SK-N-SH (cell line): ENCODE measurements around the gene PRIM2.

Experiments used
- GABPA ChIP-seq: IDR thresholded peaks from 2 replicates; pipeline ENCODE4 v1.4.0; 2012; ENCODE audit warnings: low read depth, mild to moderate bottlenecking
- MAX ChIP-seq: IDR thresholded peaks from 2 replicates; pipeline ENCODE4 v1.4.0; 2012; ENCODE audit warnings: low read depth
- MXI1 ChIP-seq: IDR thresholded peaks from 2 replicates; pipeline ENCODE4 v1.6.1; 2012; ENCODE audit warnings: mild to moderate bottlenecking, low read depth, low read length, improper control_type of control experiment
- NRF1 ChIP-seq: IDR thresholded peaks from 2 replicates; pipeline ENCODE4 v1.6.1; 2012; ENCODE audit warnings: low read depth, mild to moderate bottlenecking, low read length
- PBX3 ChIP-seq: IDR thresholded peaks from 2 replicates; pipeline ENCODE4; 2012
- POLR2AphosphoS5 ChIP-seq: IDR thresholded peaks from 2 replicates; pipeline ENCODE4 v1.6.1; 2012; ENCODE audit warnings: low read depth, low read length
- SIN3A ChIP-seq: IDR thresholded peaks from 2 replicates; pipeline ENCODE4 v1.6.1; 2012; ENCODE audit warnings: low read depth, mild to moderate bottlenecking, low read length, moderate library complexity, borderline replicate concordance
- SMC3 ChIP-seq: IDR thresholded peaks from 2 replicates; pipeline ENCODE4 v1.6.1; 2012; ENCODE audit warnings: low read depth, low read length, improper control_type of control experiment
- USF2 ChIP-seq: fragments of 150-350 bp; IDR thresholded peaks from 2 replicates; pipeline ENCODE4 v1.6.1; 2017; ENCODE audit warnings: antibody characterized with exemption, low read length, low read depth, borderline replicate concordance
- YY1 ChIP-seq: IDR thresholded peaks from 2 replicates; pipeline ENCODE4 v1.4.0; 2012; ENCODE audit warnings: low read depth, mild to moderate bottlenecking
- ZBTB33 ChIP-seq: IDR thresholded peaks from 2 replicates; pipeline ENCODE4 v1.4.0; 2012; ENCODE audit warnings: low read depth, borderline replicate concordance
- TF ChIP-seq, protein P1 (sequence below): fragments of 200-600 bp; sonication (generic); IDR thresholded peaks from 2 replicates; pipeline ENCODE4 v1.6.1; 2017; ENCODE audit warnings: antibody characterized with exemption, mild to moderate bottlenecking, moderate library complexity
- TF ChIP-seq, protein P2 (sequence below): IDR thresholded peaks from 2 replicates; pipeline ENCODE4 v1.6.1; 2012; ENCODE audit warnings: mild to moderate bottlenecking, low read depth, low read length, moderate library complexity

GRCh38 chr6:57423468-57423867, 106.0 kb downstream of the PRIM2 start:
- TF ChIP-seq NRF1 = no peak
- TF ChIP-seq, protein P1, sequence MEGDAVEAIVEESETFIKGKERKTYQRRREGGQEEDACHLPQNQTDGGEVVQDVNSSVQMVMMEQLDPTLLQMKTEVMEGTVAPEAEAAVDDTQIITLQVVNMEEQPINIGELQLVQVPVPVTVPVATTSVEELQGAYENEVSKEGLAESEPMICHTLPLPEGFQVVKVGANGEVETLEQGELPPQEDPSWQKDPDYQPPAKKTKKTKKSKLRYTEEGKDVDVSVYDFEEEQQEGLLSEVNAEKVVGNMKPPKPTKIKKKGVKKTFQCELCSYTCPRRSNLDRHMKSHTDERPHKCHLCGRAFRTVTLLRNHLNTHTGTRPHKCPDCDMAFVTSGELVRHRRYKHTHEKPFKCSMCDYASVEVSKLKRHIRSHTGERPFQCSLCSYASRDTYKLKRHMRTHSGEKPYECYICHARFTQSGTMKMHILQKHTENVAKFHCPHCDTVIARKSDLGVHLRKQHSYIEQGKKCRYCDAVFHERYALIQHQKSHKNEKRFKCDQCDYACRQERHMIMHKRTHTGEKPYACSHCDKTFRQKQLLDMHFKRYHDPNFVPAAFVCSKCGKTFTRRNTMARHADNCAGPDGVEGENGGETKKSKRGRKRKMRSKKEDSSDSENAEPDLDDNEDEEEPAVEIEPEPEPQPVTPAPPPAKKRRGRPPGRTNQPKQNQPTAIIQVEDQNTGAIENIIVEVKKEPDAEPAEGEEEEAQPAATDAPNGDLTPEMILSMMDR = no peak
- no peak for TF ChIP-seq PBX3
- no peak for TF ChIP-seq YY1
- no peak for TF ChIP-seq GABPA
- no peak for TF ChIP-seq ZBTB33
- TF ChIP-seq MAX = no peak
- no peak for TF ChIP-seq SMC3
- no peak for TF ChIP-seq POLR2AphosphoS5
- no peak for TF ChIP-seq MXI1
- TF ChIP-seq, protein P2, sequence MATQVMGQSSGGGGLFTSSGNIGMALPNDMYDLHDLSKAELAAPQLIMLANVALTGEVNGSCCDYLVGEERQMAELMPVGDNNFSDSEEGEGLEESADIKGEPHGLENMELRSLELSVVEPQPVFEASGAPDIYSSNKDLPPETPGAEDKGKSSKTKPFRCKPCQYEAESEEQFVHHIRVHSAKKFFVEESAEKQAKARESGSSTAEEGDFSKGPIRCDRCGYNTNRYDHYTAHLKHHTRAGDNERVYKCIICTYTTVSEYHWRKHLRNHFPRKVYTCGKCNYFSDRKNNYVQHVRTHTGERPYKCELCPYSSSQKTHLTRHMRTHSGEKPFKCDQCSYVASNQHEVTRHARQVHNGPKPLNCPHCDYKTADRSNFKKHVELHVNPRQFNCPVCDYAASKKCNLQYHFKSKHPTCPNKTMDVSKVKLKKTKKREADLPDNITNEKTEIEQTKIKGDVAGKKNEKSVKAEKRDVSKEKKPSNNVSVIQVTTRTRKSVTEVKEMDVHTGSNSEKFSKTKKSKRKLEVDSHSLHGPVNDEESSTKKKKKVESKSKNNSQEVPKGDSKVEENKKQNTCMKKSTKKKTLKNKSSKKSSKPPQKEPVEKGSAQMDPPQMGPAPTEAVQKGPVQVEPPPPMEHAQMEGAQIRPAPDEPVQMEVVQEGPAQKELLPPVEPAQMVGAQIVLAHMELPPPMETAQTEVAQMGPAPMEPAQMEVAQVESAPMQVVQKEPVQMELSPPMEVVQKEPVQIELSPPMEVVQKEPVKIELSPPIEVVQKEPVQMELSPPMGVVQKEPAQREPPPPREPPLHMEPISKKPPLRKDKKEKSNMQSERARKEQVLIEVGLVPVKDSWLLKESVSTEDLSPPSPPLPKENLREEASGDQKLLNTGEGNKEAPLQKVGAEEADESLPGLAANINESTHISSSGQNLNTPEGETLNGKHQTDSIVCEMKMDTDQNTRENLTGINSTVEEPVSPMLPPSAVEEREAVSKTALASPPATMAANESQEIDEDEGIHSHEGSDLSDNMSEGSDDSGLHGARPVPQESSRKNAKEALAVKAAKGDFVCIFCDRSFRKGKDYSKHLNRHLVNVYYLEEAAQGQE = no peak
- TF ChIP-seq SIN3A = no peak
- no peak for TF ChIP-seq USF2
